Activated CD4-positive, alpha-beta T cell treated with anti-CD3 and anti-CD28 coated beads for 48 hours (primary cell): ENCODE data around the gene MYOD1.

Experiments
- DNase-seq: peaks from one replicate; pipeline ENCODE4 v3.0.0-alpha.2; 2020

MYOD1 gene

DNA sequence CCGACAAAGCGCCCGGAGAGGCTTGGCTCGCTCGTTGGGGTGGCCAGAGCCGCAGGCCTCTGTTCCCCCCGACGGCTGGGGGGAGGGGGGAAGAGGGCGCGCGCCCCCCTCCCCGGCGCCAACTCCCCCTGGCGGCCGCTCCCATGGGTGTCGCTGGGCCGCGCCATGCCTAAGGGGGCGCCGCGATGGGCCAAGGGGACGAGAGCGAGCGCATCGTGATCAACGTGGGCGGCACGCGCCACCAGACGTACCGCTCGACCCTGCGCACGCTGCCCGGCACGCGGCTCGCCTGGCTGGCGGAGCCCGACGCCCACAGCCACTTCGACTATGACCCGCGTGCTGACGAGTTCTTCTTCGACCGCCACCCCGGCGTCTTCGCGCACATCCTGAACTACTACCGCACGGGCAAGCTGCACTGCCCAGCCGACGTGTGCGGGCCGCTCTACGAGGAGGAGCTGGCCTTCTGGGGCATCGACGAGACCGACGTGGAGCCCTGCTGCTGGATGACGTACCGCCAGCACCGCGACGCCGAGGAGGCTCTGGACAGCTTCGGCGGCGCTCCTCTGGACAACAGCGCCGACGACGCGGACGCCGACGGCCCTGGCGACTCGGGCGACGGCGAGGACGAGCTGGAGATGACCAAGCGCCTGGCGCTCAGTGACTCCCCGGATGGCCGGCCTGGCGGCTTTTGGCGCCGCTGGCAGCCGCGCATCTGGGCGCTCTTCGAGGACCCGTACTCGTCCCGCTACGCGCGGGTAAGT is 16.6 kb downstream of the MYOD1 start:
- no peak for DNase-seq

GRCh38 chr11:17736579-17736893 is 17.2 kb downstream of the MYOD1 start:
- no peak for DNase-seq

- no peak for DNase-seq
Measured at GRCh38 chr11:17736930-17737817, 17.8 kb downstream of the MYOD1 start.

GRCh38 chr11:17738151-17738973 is 19.0 kb downstream of the MYOD1 start:
- DNase-seq, result no peak

- DNase-seq, result no peak
Measured at GRCh38 chr11:17739945-17740338, 20.6 kb downstream of the MYOD1 start.

GRCh38 chr11:17740649-17741235 is 21.4 kb downstream of the MYOD1 start:
- no peak for DNase-seq

DNA sequence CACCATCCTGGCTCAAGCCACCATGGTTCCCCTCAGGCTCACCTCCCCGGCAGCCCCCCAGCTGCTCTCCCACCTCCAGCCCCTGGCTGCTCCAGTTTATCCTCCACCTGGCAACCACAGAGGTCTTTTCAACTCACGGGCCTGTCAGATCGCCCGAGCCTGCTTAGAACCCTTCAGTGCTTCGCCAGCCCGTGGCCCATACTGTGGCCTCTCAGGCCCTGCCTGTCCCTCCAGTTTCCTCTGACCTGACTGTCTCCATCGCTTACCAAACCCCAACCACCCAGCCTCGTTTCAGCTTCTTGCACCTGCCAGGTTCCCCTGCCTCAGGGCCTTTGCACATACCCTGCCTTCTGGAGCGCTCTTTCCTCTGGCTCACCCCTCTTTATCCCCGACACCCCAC is 22.1 kb downstream of the MYOD1 start:
- DNase-seq, result no peak

DNA sequence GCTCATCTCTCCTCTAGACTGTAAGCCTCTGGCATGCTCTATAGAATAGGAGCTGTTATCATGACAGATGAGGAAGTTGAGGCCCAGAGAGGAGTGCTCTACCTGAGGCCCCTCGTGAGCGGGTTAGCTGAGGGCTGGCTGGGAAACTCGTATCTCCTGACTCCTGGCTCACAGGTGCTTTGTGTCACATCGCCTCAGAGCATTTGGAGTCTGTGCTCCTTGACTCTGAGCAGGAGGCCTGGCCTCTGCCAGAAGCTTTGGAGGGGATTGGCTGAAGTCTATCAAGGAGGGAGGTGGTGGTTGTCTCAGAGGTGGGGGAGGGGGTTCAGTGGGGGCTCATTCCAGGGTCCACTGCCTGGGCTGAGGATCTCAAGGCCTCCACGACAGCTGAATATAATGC is 22.6 kb downstream of the MYOD1 start:
- DNase-seq, result no peak

DNA sequence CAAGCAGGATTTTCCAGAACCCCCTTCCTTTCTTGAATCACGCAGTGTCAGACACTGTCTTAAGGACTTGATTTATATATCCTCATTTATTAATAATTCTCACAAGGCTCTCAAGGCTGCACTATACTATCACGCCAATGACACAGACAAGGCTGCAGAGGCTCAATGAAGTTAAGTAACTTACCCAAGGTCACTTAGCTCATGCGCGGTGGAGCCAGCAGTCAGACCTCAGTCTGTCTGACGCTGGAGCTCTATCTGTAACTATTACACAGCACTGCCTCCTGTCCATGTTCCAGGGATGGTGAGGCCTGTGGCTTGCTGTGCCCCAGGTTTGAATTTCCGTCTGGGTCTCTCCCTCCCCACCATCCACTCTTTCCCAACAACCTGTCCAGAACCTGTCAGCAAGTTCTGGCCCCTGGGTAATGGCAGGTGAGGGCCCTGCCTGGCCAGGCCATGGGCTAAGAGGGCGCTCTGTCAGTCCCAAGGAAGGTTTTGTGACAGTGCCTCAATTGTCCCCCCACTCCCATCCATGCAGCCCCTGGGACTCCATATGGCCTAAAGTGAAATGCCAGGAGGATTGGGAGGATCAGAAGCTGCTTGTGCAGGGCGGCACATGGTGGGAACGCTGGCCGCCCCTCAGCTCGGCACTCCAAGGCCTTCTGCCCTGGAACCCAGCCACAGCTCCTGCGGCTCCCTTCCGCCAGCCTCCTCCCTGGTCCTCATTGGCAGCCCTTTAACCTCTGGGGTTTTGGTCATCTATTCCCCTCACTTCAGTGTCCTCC is 23.8 kb downstream of the MYOD1 start:
- no peak for DNase-seq

DNA sequence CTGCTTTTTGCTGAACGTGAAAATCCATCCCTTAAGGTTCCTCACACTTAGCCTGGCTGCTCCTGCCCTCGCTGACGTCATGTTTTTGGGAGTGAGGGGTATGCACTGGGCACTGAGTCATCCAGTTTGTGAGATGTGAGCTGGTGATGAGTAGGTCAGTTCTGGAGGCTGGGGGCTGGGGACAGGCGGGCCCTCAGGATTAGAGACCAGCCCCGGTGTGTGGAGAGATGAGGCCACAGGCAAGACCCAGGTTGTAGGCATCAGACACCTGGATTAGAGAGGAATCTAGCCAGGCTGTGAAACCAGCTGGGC is 24.4 kb downstream of the MYOD1 start:
- no peak for DNase-seq

DNA sequence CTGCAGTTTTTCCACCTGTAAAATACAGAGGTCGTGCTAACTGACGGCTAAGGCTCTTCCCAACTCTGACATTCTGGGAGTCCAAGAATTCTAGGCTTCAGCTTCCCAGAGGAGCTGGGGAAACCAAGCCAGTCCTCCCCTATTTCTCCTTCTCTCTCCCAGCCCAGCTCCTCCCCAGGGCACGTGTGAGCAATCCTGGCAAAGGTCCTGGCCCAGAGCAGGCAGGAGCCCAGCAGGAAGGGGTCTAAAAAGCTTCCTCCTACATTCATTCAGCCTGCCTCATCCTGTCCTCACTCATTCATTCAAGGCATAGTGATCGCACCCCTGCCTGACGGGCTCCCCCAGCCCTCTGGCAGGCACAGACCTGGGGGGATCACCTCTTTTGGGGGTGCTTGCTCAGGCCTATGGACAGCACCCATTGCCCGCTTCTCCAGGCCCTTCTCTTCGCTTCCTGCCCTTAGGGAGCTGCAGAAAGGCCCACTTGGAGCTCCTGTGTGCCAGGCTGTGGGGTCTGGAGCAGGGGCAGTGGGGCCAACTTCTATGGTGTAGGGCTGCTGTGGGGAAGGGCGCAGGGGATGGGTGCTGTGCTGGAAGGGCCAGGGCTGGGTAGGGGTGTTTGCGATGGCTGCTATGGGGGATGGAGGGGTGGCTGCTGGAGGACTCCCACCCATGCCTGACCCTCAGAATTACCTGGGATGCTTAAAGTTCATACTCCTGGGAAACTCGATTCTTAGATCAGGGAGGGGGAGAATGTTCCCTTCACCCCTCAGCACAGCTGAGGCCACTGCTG is 25.0 kb downstream of the MYOD1 start:
- no peak for DNase-seq

DNA sequence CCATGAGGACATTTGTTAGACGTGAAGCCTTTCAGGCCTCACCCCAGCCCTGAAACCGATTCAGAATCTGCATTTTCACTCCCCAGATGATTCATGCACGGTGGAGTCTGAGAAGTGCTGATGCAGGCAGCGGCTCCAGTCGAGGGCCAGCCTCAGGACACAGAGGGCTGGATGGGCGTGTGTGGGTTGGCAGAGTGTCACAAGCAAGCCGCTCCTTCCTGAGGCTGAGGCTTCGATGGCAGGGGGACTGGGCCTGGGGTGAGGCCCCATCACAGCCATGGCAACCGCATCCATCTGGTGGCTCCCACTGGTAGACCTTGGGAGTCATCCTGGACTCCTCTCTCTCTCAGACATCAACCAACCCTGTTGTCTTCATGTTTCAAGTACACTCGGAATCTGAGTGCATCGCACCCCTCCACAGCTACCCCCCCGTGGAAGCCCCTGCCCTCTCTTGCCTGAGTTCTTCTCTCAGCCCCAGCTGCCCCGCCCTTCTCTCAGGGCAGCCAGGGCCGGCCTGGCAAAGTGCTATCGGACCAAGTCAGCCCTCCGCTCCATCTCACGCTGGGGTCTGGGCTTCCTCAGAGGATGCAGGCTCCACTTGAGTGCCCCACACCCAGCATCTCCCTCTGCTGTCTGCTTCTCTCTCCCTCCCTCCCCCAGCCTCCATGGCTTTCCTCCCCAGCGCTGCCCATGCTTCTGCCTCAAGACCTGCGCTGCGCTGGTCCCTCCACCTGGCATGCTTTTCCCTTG is 25.8 kb downstream of the MYOD1 start:
- no peak for DNase-seq

DNA sequence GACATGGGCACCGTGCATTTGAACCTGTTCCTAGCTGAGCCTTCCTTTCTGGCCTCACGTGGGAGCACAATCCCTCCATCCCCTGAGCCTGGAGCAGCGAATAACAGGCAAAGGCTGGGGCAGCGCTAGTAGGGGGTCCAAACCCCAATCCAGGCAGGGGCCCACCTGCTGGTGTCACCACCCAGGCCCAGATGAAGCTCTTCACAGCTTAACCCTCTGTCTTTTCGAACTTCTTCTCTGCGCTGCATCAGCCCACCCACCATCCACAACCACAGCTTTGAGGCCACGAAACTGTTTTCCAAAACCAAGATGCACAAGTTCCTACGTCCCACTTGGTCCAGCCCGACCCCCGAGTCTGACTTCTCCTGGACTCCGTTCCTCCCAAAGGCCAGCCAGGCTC is 26.7 kb downstream of the MYOD1 start:
- no peak for DNase-seq

DNA sequence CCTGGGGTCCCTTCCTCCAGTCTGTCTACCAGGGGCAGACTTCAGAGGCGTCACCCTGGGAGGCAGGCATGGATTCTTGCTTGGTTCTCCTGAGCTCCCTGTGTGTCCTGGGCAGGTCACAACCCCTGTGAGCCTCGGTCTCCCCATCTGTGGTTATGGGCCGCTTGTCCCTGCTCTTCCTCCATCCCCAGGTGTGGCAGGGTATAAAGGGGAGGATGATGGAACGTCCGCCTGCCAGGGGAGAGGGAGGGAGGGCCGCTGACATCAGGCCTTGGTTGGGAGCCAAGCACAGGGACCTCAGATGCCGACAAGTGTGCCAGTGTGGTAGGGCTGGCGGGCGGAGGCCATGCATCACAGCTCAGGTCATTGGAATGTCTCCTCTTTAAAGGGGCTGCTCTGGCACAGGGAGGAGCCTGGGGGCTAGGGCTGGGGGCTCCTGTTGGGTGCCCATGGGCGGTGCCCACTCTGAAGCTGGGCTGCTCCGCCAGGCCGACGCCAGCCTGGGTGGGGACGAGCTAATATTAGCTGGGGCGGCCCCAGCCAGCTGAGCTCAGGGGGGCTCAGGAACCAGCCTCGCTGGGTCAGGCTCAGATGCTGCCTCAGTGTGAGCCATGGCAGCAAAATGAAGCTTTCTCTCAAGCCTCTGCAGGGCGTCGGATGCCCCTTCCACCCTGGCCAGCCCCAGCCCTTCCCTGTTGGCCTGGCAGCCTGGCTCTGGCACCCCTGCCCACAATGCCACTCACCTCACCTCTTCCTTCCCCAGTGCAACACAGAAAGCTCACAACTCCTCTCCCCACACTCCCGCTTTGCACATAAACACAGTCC is 28.0 kb downstream of the MYOD1 start:
- DNase-seq, result no peak

DNA sequence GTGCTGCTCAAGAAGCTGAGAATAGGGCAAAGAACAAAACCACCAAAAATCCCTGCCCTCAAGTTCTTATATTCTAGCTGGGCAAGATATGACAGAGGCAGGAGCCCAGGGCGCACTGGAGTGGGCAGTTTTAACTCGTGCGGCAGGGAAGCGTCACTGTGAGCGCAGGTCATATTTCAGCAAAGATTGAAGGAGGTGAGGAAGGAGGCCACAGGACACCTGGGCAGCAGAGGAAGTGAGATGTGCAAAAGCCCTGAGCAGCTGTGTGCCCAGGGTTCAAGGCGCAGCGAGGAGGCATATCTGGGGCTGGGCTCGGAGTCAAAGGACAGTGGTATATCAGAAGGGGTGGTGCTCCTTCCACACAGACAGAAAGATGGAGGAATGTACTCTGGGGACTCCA is 28.7 kb downstream of the MYOD1 start:
- no peak for DNase-seq

DNA sequence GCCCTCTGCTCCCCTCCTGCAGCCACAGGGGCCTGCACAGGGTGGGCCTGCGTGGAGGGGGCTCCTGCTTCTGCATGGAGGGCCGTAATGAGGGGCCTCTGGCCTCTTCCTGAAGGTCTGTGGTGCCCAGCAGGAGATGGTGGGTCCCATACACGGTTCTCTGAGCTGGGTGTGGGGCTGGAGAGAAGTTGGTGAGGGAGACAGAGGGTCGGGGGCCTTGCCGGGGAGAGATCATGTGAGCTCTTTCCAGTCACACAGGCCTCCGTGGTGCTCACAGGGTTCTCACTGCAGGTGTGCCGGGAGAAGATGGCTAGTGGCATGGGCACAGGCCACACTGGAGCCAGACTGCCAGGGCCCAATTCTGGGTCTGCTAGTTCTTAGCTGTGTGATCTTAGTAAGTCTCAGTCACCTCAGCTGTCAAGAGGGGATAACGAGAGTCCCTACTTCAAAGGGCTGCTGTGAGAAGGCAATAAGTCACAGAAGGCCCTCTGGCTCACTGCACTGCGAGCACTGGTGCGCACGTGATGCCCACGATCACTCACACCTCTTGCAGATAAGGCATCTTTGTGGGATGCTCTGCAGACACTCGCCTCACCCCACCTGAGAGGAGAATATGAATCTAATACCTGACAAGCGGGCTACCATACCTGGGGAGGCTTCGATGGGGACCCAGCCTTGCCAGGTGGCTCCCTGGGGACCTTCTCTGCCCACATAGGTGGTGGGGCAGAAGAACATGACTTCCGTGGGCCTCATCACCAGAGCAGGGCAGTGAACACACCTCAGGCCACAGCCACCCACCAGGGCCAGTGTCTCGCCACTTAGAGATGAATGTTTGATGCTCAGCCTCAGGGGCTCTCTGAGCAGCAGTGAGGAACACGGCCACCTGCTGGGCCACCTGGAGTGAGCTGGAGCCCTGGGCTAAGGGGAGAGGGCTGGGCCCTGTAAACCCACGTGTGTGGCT is 29.7 kb downstream of the MYOD1 start:
- DNase-seq, result no peak

GRCh38 chr11:17750013-17750800 is 30.8 kb downstream of the MYOD1 start:
- DNase-seq, result no peak

GRCh38 chr11:17750801-17751165 is 31.4 kb downstream of the MYOD1 start:
- DNase-seq, result no peak
